ENCODE measurements around the gene IL16. TPM values are rescaled to one million over a fixed set of nuclear protein-coding genes. Genes with fewer than 3 reads are reported as not detected.
A peak's percentile ranks its signal among the peaks of the same experiment; 100 is the strongest.
"Not testable (repeated sequence)": the region's sequence is repeated elsewhere in the genome, so short reads cannot be mapped to it uniquely, and the experiment has no call there.

Gene IL16
- total and polyA plus RNA-seq, 9 donors = 1.8 to 16.5 (median 9.0) TPM

GRCh38 chr15:81155375-81156218, 41.1 kb upstream of the IL16 start:
- peak in 3 of 5 donors; percentile 27 to 72 (median 43) for DNase-seq
- peaks cover 1% of the 10 kb centered on the region for H3K4me1 ChIP-seq (ENCODE audit: insufficient read depth)
- H3K9me3 ChIP-seq = no peaks in the 10 kb centered on the region
- H3K4me3 ChIP-seq = no peak overlapping the region
- no peak overlapping the region for H3K27ac ChIP-seq
- H3K36me3 ChIP-seq = no peaks in the 10 kb centered on the region
- H3K27me3 ChIP-seq = no peaks in the 10 kb centered on the region
- intact Hi-C loops (cut with DNase I) = loop anchor here (2.0 to 5.0 kb wide), 4 partner anchors 101 to 112 kb away; no protein-coding TSS in a partner anchor
- no peak for TF ChIP-seq POLR2A (IDR thresholded peaks at IDR 0.05)
- no peak for TF ChIP-seq EP300 (IDR thresholded peaks at IDR 0.05)
- peak in 2 of 3 donors; percentile 59 to 78 for TF ChIP-seq CTCF (IDR thresholded peaks at IDR 0.05)
- 45 to 48% (median 47%) methylated on average over 10 of the region's 10 CpGs for WGBS, 3 donors

GRCh38 chr15:81156324-81156723, 40.4 kb upstream of the IL16 start:
- intact Hi-C loops (cut with DNase I) = loop anchor here in 2 of 4 donors (5.0 kb wide), 2 partner anchors 106 to 111 kb away; no protein-coding TSS in a partner anchor

GRCh38 chr15:81157195-81157938, 39.3 kb upstream of the IL16 start:
- Histone ChIP-seq H3K27ac (no peak overlapping the region), H3K27me3 (no peaks in the 10 kb centered on the region), H3K36me3 (no peaks in the 10 kb centered on the region), H3K4me3 (no peak overlapping the region), H3K9me3 (no peaks in the 10 kb centered on the region), H3K4me1 (ENCODE audit: insufficient read depth) (peaks cover 4% of the 10 kb centered on the region)
- TF ChIP-seq CTCF (IDR thresholded peaks at IDR 0.05) = no peak
- no peak for TF ChIP-seq POLR2A (IDR thresholded peaks at IDR 0.05)
- TF ChIP-seq EP300 (IDR thresholded peaks at IDR 0.05) = no peak
- intact Hi-C loops (cut with DNase I) = loop anchor here in 2 of 4 donors (5.0 kb wide), 2 partner anchors 105 to 110 kb away; no protein-coding TSS in a partner anchor
- DNase-seq = no peak
- whole genome bisulfite sequencing, 3 donors = 46 to 49% (median 48%) methylated on average over 5 of the region's 5 CpGs

More at GRCh38 chr15:81156324-81156723, 40.4 kb upstream of the IL16 start:
- WGBS, 3 donors = 96 to 98% (median 97%) methylated on average over 3 of the region's 3 CpGs
- no peak overlapping the region for H3K27ac ChIP-seq
- H3K36me3 ChIP-seq = no peaks in the 10 kb centered on the region
- H3K9me3 ChIP-seq = no peaks in the 10 kb centered on the region
- TF ChIP-seq POLR2A (IDR thresholded peaks at IDR 0.05) (no peak), EP300 (IDR thresholded peaks at IDR 0.05) (no peak), CTCF (IDR thresholded peaks at IDR 0.05) (no peak)
- no peaks in the 10 kb centered on the region for H3K27me3 ChIP-seq
- H3K4me3 ChIP-seq = no peak overlapping the region
- H3K4me1 ChIP-seq (ENCODE audit: insufficient read depth) = peaks cover 4% of the 10 kb centered on the region
- no peak for DNase-seq

GRCh38 chr15:81157939-81158223, 38.8 kb upstream of the IL16 start:
- TF ChIP-seq CTCF (IDR thresholded peaks at IDR 0.05) (no peak), POLR2A (IDR thresholded peaks at IDR 0.05) (no peak), EP300 (IDR thresholded peaks at IDR 0.05) (no peak)
- Histone ChIP-seq H3K27me3 (no peaks in the 10 kb centered on the region), H3K4me3 (no peak overlapping the region), H3K4me1 (ENCODE audit: insufficient read depth) (peaks cover 4% of the 10 kb centered on the region), H3K36me3 (no peaks in the 10 kb centered on the region), H3K9me3 (no peaks in the 10 kb centered on the region), H3K27ac (no peak overlapping the region)
- intact Hi-C loops (cut with DNase I) = loop anchor here in 2 of 4 donors (5.0 kb wide), 2 partner anchors 104 to 109 kb away; no protein-coding TSS in a partner anchor
- DNase-seq = no peak
- WGBS, 3 donors = 93 to 95% (median 95%) methylated on average over 2 of the region's 2 CpGs

GRCh38 chr15:81158561-81158960, 38.1 kb upstream of the IL16 start:
- not testable (repeated sequence) for H3K4me1 ChIP-seq (ENCODE audit: insufficient read depth); H3K4me3 ChIP-seq; H3K27ac ChIP-seq; H3K36me3 ChIP-seq; H3K9me3 ChIP-seq; H3K27me3 ChIP-seq; DNase-seq
- WGBS, 3 donors = 80 to 88% (median 86%) methylated on average over 29 to 37 of the region's 37 CpGs
- intact Hi-C loops (cut with DNase I) = loop anchor here in 2 of 4 donors (5.0 kb wide), 2 partner anchors 104 to 109 kb away; no protein-coding TSS in a partner anchor
